Measurements from ENCODE around the gene AP3B1. TPM values are rescaled to one million over a fixed set of nuclear protein-coding genes. Genes with fewer than 3 reads are reported as not detected.

Gene AP3B1
- total RNA-seq, 4 donors from 2014 or later = 52.6 to 74.3 (median 58.9) TPM

DNA sequence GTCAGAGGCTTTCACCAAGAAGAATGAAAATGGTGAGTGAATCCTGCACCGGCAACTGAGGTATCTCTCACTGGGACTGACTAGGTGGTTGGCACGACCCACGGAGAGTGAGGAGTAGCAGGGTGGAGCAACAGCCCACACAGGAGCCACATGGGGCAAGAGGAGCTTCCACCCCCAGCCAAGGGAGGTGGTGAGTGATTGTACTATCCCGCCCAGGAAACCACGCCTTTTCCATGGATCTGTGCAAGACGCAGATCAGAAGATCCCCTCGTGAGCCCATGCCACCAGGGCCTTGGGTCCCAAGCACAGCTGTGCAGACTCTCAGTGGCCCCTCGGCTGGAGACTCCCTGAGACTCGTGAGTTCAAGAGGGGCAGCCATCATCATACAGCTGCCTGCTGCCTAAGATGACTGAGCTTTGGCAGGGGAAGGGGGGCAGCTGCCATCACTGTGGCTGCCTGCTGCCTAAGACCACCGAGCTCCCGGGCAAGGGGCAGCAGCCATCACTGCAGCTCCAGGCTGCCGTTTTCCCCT, 229.5 kb downstream of the AP3B1 start:
- no peaks in the 10 kb centered on the region for H3K36me3 ChIP-seq
- DNase-seq = no peak
- H3K9me3 ChIP-seq = peaks cover 0 to 3% (median 0%) of the 10 kb centered on the region in 4 donors
- H3K27ac ChIP-seq = no peak overlapping the region
- no peaks in the 10 kb centered on the region for H3K4me1 ChIP-seq
- H3K4me3 ChIP-seq = no peak overlapping the region
- H3K27me3 ChIP-seq = no peaks in the 10 kb centered on the region
- TF ChIP-seq POLR2A (IDR thresholded peaks at IDR 0.05) = no peak
- TF ChIP-seq, protein P1, sequence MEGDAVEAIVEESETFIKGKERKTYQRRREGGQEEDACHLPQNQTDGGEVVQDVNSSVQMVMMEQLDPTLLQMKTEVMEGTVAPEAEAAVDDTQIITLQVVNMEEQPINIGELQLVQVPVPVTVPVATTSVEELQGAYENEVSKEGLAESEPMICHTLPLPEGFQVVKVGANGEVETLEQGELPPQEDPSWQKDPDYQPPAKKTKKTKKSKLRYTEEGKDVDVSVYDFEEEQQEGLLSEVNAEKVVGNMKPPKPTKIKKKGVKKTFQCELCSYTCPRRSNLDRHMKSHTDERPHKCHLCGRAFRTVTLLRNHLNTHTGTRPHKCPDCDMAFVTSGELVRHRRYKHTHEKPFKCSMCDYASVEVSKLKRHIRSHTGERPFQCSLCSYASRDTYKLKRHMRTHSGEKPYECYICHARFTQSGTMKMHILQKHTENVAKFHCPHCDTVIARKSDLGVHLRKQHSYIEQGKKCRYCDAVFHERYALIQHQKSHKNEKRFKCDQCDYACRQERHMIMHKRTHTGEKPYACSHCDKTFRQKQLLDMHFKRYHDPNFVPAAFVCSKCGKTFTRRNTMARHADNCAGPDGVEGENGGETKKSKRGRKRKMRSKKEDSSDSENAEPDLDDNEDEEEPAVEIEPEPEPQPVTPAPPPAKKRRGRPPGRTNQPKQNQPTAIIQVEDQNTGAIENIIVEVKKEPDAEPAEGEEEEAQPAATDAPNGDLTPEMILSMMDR (IDR thresholded peaks at IDR 0.05) = no peak

DNA sequence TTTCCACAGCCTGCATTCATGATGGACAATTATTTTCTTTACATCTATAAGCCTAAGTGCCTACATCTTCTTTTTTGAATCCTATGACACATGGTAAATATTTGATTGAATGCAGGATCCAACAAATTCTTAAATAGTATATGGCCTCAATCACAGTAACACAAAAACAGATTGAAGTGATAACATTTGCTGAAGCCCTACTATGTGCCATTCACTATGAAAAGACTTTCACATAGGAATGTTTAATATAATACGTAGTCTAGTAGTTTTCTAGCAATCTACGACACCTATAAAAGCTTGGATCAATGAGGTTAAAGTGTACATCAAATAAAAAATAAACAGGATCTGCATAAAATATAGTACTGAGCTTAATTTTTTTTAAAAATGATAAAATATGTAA, 231.0 kb downstream of the AP3B1 start:
- no peak for DNase-seq
- Histone ChIP-seq H3K27me3 (no peaks in the 10 kb centered on the region), H3K36me3 (no peaks in the 10 kb centered on the region)

DNA sequence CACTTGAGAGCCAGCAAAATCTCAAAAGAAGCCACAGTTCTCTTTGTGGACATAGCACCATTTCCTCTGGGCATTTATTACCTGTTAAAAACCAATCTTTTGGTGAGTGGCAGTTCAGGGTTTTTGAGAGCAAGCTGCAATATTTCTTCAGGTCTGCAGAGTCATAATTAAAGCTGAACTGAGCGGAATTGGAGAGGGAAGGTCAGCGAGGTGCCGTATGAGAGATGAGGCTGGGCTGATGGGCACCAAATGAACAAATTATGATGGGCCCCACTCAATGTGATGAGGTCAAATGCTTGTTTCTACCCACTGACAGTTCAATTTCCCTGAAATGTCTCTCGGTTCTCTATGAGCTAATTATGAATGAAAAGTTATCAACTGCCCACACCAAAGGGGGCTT, 231.9 kb downstream of the AP3B1 start:
- Histone ChIP-seq H3K4me1 (no peaks in the 10 kb centered on the region), H3K4me3 (no peak overlapping the region), H3K36me3 (no peaks in the 10 kb centered on the region), H3K27me3 (no peaks in the 10 kb centered on the region), H3K9me3 (no peaks in the 10 kb centered on the region), H3K27ac (no peak overlapping the region)
- TF ChIP-seq, protein P1 (IDR thresholded peaks at IDR 0.05) = no peak
- no peak for TF ChIP-seq POLR2A (IDR thresholded peaks at IDR 0.05)
- no peak for DNase-seq

More for the DNA sequence above, 231.0 kb downstream of the AP3B1 start:
- H3K9me3 ChIP-seq = peaks cover 0 to 3% (median 0%) of the 10 kb centered on the region in 4 donors
- no peak overlapping the region for H3K27ac ChIP-seq
- no peak for TF ChIP-seq POLR2A (IDR thresholded peaks at IDR 0.05)
- TF ChIP-seq, protein P1 (IDR thresholded peaks at IDR 0.05) = no peak
- no peak overlapping the region for H3K4me3 ChIP-seq
- no peaks in the 10 kb centered on the region for H3K4me1 ChIP-seq

DNA sequence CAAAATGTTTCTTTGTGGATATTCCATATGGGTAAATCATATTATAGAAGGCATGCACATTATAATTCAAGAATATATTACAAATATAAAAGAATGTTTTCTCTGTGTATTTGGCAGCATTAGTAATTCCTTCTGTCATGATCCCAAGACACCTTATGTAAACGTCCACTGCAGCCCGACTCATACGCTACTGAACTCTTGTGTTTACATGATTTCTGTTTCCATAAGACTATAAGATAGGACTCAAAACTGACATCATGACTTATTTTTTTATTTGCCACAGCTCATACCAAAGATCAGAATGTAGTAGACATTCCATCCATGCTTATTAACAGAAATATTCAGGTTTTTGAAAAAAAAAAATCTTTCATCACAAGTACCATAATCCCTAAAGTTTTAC, 234.1 kb downstream of the AP3B1 start:
- no peak overlapping the region for H3K4me3 ChIP-seq
- H3K9me3 ChIP-seq = no peaks in the 10 kb centered on the region
- TF ChIP-seq, protein P1 (IDR thresholded peaks at IDR 0.05) = no peak
- TF ChIP-seq POLR2A (IDR thresholded peaks at IDR 0.05) = no peak
- no peak for DNase-seq
- no peaks in the 10 kb centered on the region for H3K27me3 ChIP-seq
- H3K4me1 ChIP-seq = no peaks in the 10 kb centered on the region
- no peaks in the 10 kb centered on the region for H3K36me3 ChIP-seq
- no peak overlapping the region for H3K27ac ChIP-seq

DNA sequence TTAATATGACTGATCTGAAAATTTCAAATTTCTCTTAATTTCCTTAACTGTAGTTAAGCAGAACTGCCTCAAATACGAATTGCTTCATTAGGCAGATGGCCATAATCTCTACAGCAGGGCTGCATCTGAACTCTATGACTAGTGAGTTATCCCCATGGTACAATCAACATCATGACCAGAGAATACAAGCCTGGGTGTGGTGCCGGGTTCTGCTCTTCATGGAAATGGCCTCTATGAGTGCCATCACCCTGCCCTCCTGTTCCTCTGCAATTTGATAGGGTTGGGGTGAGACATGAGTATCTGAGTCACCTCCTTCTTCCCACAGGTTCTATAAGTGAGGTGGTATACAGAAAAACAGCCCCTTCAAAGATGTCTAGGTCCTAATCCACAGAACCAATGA, 235.9 kb downstream of the AP3B1 start:
- TF ChIP-seq, protein P1 (IDR thresholded peaks at IDR 0.05) = no peak
- Histone ChIP-seq H3K27ac (no peak overlapping the region), H3K27me3 (no peaks in the 10 kb centered on the region), H3K4me3 (no peak overlapping the region), H3K4me1 (no peaks in the 10 kb centered on the region), H3K36me3 (no peaks in the 10 kb centered on the region), H3K9me3 (no peaks in the 10 kb centered on the region)
- no peak for DNase-seq

Measured in Peyer's patch (tissue), 4 donors.